Measurements from ENCODE around the gene RAB13. TPM values are rescaled to one million over a fixed set of nuclear protein-coding genes. Genes with fewer than 3 reads are reported as not detected.

The RAB13 gene
- total and polyA plus RNA-seq, 2 of the 13 experiments (the other 11 are each of a cell fraction or from before 2014, with no cell fraction given) = 15.9 to 24.7 TPM

DNA sequence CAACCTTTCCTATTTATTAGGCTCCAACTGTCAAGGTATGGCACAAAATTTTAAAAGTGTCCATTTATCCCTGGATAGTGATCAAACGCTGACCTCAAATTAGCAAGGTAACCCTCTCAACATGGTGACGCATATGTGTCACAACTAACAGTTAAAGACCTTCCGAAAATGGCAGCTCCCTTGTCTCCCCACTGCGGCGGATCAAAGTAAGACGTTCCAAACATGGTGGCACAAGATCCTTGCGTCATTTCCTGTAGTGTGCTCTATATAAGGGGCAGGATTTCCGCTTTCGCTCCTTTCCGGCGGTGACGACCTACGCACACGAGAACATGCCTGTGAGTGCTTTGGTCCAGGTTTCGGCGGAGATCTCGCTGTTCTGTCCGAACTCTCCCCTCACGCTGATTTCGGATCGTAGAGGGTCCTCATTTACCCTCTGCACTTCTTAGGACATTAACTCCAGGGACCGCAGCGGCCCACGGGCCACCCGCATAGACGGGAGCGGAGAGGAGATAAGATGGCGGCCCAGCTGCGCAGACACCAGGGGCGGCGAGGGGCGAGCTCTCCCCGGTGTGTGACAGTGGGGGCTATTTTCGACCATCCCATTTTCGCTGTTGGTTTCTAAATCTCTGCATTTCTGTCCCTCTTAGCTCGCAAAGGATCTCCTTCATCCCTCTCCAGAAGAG lies 4.5 kb upstream of the RAB13 start, which contains the start of gene RPS27 (continued):
- TF ChIP-seq, protein P1, sequence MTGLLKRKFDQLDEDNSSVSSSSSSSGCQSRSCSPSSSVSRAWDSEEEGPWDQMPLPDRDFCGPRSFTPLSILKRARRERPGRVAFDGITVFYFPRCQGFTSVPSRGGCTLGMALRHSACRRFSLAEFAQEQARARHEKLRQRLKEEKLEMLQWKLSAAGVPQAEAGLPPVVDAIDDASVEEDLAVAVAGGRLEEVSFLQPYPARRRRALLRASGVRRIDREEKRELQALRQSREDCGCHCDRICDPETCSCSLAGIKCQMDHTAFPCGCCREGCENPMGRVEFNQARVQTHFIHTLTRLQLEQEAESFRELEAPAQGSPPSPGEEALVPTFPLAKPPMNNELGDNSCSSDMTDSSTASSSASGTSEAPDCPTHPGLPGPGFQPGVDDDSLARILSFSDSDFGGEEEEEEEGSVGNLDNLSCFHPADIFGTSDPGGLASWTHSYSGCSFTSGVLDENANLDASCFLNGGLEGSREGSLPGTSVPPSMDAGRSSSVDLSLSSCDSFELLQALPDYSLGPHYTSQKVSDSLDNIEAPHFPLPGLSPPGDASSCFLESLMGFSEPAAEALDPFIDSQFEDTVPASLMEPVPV (CRISPR knock-in tag; IDR thresholded peaks at IDR 0.05) = no peak
- peak; percentile 49; the same call in 1 of the 2 replicates for TF ChIP-seq ZNF12 (CRISPR knock-in tag; IDR thresholded peaks at IDR 0.05)

DNA sequence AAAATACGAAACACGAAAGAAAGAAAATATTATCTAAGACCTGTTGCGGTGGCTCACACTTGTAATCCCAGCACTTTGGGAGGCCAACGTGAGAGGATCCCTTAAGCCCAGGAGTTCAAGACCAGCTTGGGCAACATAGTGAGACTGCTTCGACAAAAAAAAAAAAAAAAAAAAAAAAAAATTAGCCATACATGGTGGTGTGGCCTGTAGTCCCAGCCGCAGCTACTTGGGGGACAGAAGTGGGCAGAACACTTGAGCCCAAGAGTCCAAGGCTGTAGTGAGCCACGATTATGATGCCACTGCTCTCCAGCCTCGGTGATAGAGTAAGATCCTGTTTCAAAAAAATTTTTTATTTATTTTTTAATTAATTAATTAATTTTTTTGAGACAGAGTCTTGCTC lies 1.5 kb upstream of the RAB13 start:
- ChIA-PET POLR2A (interaction anchor here (0.7 to 7.5 kb wide), 12 partner anchors 10 to 219 kb away, joined by 3 to 92 read pairs (median 6); partner anchors contain the start of genes CREB3L4, GATAD2B, JTB and SLC27A3), CTCF (ENCODE audit: low intra/inter-chr PET ratio, low total read pairs) (interaction anchor here (1.8 to 2.9 kb wide), 2 partner anchors 166 to 190 kb away, joined by 21 to 35 read pairs; no protein-coding TSS in a partner anchor)
- H3K4me1 ChIP-seq (ENCODE audit: insufficient read depth, low read length) = peaks cover 32% of the 10 kb centered on the region
- TF ChIP-seq ZMYM2 (CRISPR knock-in tag; IDR thresholded peaks at IDR 0.05) = 0 out of 2 replicates have a peak, but pooled peaks have one; percentile 13
- TF ChIP-seq ZNF724P (CRISPR knock-in tag; IDR thresholded peaks at IDR 0.05; ENCODE audit: borderline replicate concordance) = no peak
- BruUV-seq (replicated peaks) = no TSS peak
- H3K36me3 ChIP-seq (replicated peaks in 1 of 2; ENCODE audit: control insufficient read depth in 1 of 2, insufficient read depth in 2 of 2, low read length in 2 of 2) = peaks cover 2 to 8% of the 10 kb centered on the region in 2 experiments; a peak in 4 of 5 replicates
- no peak for DNase-seq (ENCODE audit: low spot score)
- H3K4me3 ChIP-seq (replicated peaks in 1 of 3; ENCODE audit: insufficient read depth in 1 of 3, low read depth in 2 of 3, low read length in 3 of 3) = peak overlapping the region in 2 of 3 experiments; percentile 47 to 79; a peak in 5 of 6 replicates
- in situ Hi-C loops (cut with HindIII; ENCODE audit: extremely low pct_ligation_motif_present, low pct_unique_long_range_greater_than_20kb) (loop anchor here (5.0 to 10.0 kb wide), 2 partner anchors 190 to 303 kb away; no protein-coding TSS in a partner anchor), intact Hi-C loops (cut with micrococcal nuclease; ENCODE audit: unreplicated experiment) (loop anchor here (5.0 kb wide), 1 partner anchor 310 kb away; the partner anchor contains the start of gene NPR1)
- no peak for FAIRE-seq
- H2AFZ ChIP-seq (ENCODE audit: low read length) = peak overlapping the region; percentile 54
- H3K9ac ChIP-seq (ENCODE audit: insufficient read depth, low read depth, low read length) = peak overlapping the region; percentile 51
- 60% methylated on average over 8 of the region's 8 CpGs for WGBS (ENCODE audit: low lambda C conversion rate)
- H4K20me1 ChIP-seq (ENCODE audit: insufficient read depth, low read length) = peaks cover 5% of the 10 kb centered on the region
- peaks cover 23% of the 10 kb centered on the region for H3K79me2 ChIP-seq (ENCODE audit: insufficient read depth, low read length)
- peak overlapping the region; percentile 82 for H3K27ac ChIP-seq (ENCODE audit: extremely low read length, insufficient read depth, low read length)
- peak overlapping the region; percentile 97 for H3K4me2 ChIP-seq (ENCODE audit: low read depth, low read length)
- H3K27me3 ChIP-seq (ENCODE audit: control insufficient read depth in 1 of 2, insufficient read depth in 2 of 2, low read length in 2 of 2) = no peaks in the 10 kb centered on the region; a peak in 1 of 5 replicates
- H3K9me3 ChIP-seq (ENCODE audit: low read length) = no peaks in the 10 kb centered on the region
- ATAC-seq = no peak
